SIG-M5 treated with dmso at 0.1 percent for 504 hours (cell line): Measurements from ENCODE around the gene INPP5A.

Source experiments
- DNase-seq: peaks from one replicate; lab custom pipeline; 2025; ENCODE audit not compliant: unreplicated experiment; lab: John Stamatoyannopoulos, UW

Gene INPP5A

GRCh38 chr10:132655735-132656134 is 118.1 kb downstream of the INPP5A start:
- no peak for DNase-seq

GRCh38 chr10:132656283-132657126 is 118.9 kb downstream of the INPP5A start:
- DNase-seq = no peak

- no peak for DNase-seq
Observed at GRCh38 chr10:132657127-132657706, 119.6 kb downstream of the INPP5A start.

- DNase-seq = no peak
Observed at GRCh38 chr10:132657748-132658147, 120.2 kb downstream of the INPP5A start.

- no peak for DNase-seq
Observed at GRCh38 chr10:132658546-132659205, 121.1 kb downstream of the INPP5A start.

GRCh38 chr10:132659206-132660091 is 121.9 kb downstream of the INPP5A start:
- no peak for DNase-seq

GRCh38 chr10:132660385-132660784 is 122.8 kb downstream of the INPP5A start:
- no peak for DNase-seq

GRCh38 chr10:132662186-132662920 is 124.8 kb downstream of the INPP5A start:
- no peak for DNase-seq

GRCh38 chr10:132663666-132664365 is 126.2 kb downstream of the INPP5A start:
- DNase-seq = no peak

- DNase-seq = no peak
Observed at GRCh38 chr10:132664407-132664806, 126.8 kb downstream of the INPP5A start.

GRCh38 chr10:132664883-132665282 is 127.3 kb downstream of the INPP5A start:
- DNase-seq = no peak

- DNase-seq = peak; percentile 46
Observed at GRCh38 chr10:132665946-132666704, 128.5 kb downstream of the INPP5A start.

GRCh38 chr10:132666705-132667341 is 129.2 kb downstream of the INPP5A start:
- DNase-seq = no peak

- DNase-seq = no peak
Observed at GRCh38 chr10:132667342-132668047, 129.9 kb downstream of the INPP5A start.

- DNase-seq = no peak
Observed at GRCh38 chr10:132668048-132668394, 130.4 kb downstream of the INPP5A start.

- no peak for DNase-seq
Observed at GRCh38 chr10:132669208-132669861, 131.7 kb downstream of the INPP5A start.

GRCh38 chr10:132670546-132671227 is 133.1 kb downstream of the INPP5A start:
- DNase-seq = no peak
